IMR-90 (cell line): ENCODE data around the gene CASQ1.

Experiments
- CEBPB ChIP-seq: IDR thresholded peaks from 2 replicates; pipeline ENCODE4 v1.6.1; 2012; ENCODE audit warnings: low read depth, low read length, improper control_type of control experiment
- CHD1 ChIP-seq: IDR thresholded peaks from 2 replicates; pipeline ENCODE4 v1.6.1; 2012; ENCODE audit warnings: low read depth, low read length, improper control_type of control experiment
- CTCF ChIP-seq: conservative IDR thresholded peaks from 2 replicates; pipeline ENCODE4 v1.5.1; 2012; ENCODE audit warnings: mild to moderate bottlenecking, low read depth, low read length, improper control_type of control experiment
- MAZ ChIP-seq: IDR thresholded peaks from 2 replicates; pipeline ENCODE4 v1.6.1; 2012; ENCODE audit warnings: low read depth, mild to moderate bottlenecking, low read length, improper control_type of control experiment, moderate library complexity, borderline replicate concordance
- NFE2L2 ChIP-seq: fragments of 150-350 bp; IDR thresholded peaks from 2 replicates; pipeline ENCODE4 v1.6.1; 2016; ENCODE audit warnings: low read depth, mild to moderate bottlenecking, low read length
- POLR2A ChIP-seq: IDR thresholded peaks from 2 replicates; pipeline ENCODE4 v1.6.1; 2012; ENCODE audit warnings: mild to moderate bottlenecking, low read depth, low read length
- RAD21 ChIP-seq: IDR thresholded peaks from 2 replicates; pipeline ENCODE4 v1.6.1; 2012; ENCODE audit warnings: low read length, improper control_type of control experiment
- SMC3 ChIP-seq: fragments of 150-350 bp; IDR thresholded peaks from 2 replicates; pipeline ENCODE4 v1.6.1; 2016; ENCODE audit warnings: low read depth, mild to moderate bottlenecking, antibody characterized with exemption, low read length, moderate library complexity
- USF2 ChIP-seq: fragments of 150-350 bp; IDR thresholded peaks from 2 replicates; pipeline ENCODE4 v1.6.1; 2017; ENCODE audit warnings: mild to moderate bottlenecking, antibody characterized with exemption, low read length, low read depth

- TF ChIP-seq POLR2A (no peak), CTCF (no peak), CHD1 (no peak), SMC3 (no peak), MAZ (no peak), USF2 (no peak), RAD21 (no peak), NFE2L2 (no peak), CEBPB (no peak)
These were observed 18.4 kb downstream of the CASQ1 start for GRCh38 chr1:160208557-160209320.
